ENCODE data around the gene LRRC43. TPM values are rescaled to one million over a fixed set of nuclear protein-coding genes. Genes with fewer than 3 reads are reported as not detected.

Gene LRRC43
- total and polyA plus RNA-seq, 4 donors: 0.03 to 0.67 (median 0.13) TPM; not detected in 1

GRCh38 chr12:122166422-122167349, 16.2 kb upstream of the LRRC43 start:
- no peak for TF ChIP-seq SP1 (IDR thresholded peaks at IDR 0.05)
- no peak for TF ChIP-seq RAD21 (IDR thresholded peaks at IDR 0.05)
- TF ChIP-seq ATF3 (IDR thresholded peaks at IDR 0.05): no peak
- TF ChIP-seq FOXA1 (IDR thresholded peaks at IDR 0.05): no peak
- TF ChIP-seq YY1 (IDR thresholded peaks at IDR 0.05): no peak
- TF ChIP-seq ZBTB33 (IDR thresholded peaks at IDR 0.05): no peak
- no peak for TF ChIP-seq REST (IDR thresholded peaks at IDR 0.05)
- TF ChIP-seq MAX (IDR thresholded peaks at IDR 0.05): no peak
- no peak for TF ChIP-seq CTCF (IDR thresholded peaks at IDR 0.05; ENCODE audit: low read depth, low read length, missing input control)
- no peak for TF ChIP-seq TAF1 (conservative IDR thresholded peaks at IDR 0.05)
- TF ChIP-seq NR2F2 (IDR thresholded peaks at IDR 0.05): no peak
- no peak for TF ChIP-seq HNF4G (IDR thresholded peaks at IDR 0.05)
- no peak for TF ChIP-seq HNF4A (conservative IDR thresholded peaks at IDR 0.05)
- no peak for TF ChIP-seq RXRA (IDR thresholded peaks at IDR 0.05)
- TF ChIP-seq EGR1 (IDR thresholded peaks at IDR 0.05; ENCODE audit: low read depth in 2 of 2): no peak
- no peak for TF ChIP-seq JUND (IDR thresholded peaks at IDR 0.05)
- TF ChIP-seq GABPA (IDR thresholded peaks at IDR 0.05 in 1 of 2, conservative IDR thresholded peaks at IDR 0.05 in 1 of 2): no peak
- TF ChIP-seq FOXA2 (IDR thresholded peaks at IDR 0.05): no peak
- Histone ChIP-seq H3K9me3 (ENCODE audit: control insufficient read depth in 4 of 4, low read length in 3 of 4) (no peaks in the 10 kb centered on the region), H3K27ac (ENCODE audit: low read depth in 1 of 2, low read length in 2 of 2) (no peak overlapping the region), H3K36me3 (ENCODE audit: control insufficient read depth in 4 of 4, insufficient read depth in 3 of 4, low read depth in 1 of 4, low read length in 3 of 4) (no peaks in the 10 kb centered on the region), H3K27me3 (ENCODE audit: control insufficient read depth in 4 of 4, insufficient read depth in 4 of 4, low read length in 3 of 4) (no peaks in the 10 kb centered on the region), H3K4me1 (ENCODE audit: control insufficient read depth in 4 of 4, insufficient read depth in 4 of 4, low read length in 3 of 4) (peaks cover 0 to 6% (median 0%) of the 10 kb centered on the region in 4 donors), H3K4me3 (ENCODE audit: low read depth in 1 of 3, low read length in 3 of 3) (no peak overlapping the region), H3K9ac (ENCODE audit: low read depth in 1 of 2, low read length in 2 of 2) (no peak overlapping the region)
- DNase-seq (ENCODE audit: low spot score): no peak
- WGBS: 90% methylated on average over 22 of the region's 22 CpGs
